ENCODE data around the gene UBXN10. TPM values are rescaled to one million over a fixed set of nuclear protein-coding genes. Genes with fewer than 3 reads are reported as not detected.

UBXN10 gene
- total and polyA plus RNA-seq, 2 experiments from 2014 or later = 0.63 to 1.2 TPM

- Histone ChIP-seq H3K9me3 (ENCODE audit: low read depth) (no peaks in the 10 kb centered on the region), H3K36me3 (replicated peaks; ENCODE audit: insufficient read depth, low read depth) (no peaks in the 10 kb centered on the region), H3K9me2 (replicated peaks; ENCODE audit: insufficient read depth) (no peaks in the 10 kb centered on the region), H3K4me2 (no peak overlapping the region), H3K27ac (no peak overlapping the region), H2AFZ (no peak overlapping the region), H3K79me2 (no peaks in the 10 kb centered on the region), H4K20me1 (ENCODE audit: insufficient read depth, poor library complexity, severe bottlenecking) (no peaks in the 10 kb centered on the region), H3K4me1 (ENCODE audit: insufficient read depth) (peaks cover 21% of the 10 kb centered on the region), H3K4me3 (no peak overlapping the region), H3K27me3 (peaks cover 9% of the 10 kb centered on the region)
- TF ChIP-seq EZH2 (IDR thresholded peaks at IDR 0.05; ENCODE audit: borderline replicate concordance) (no peak), EZH2phosphoT487 (IDR thresholded peaks at IDR 0.05; ENCODE audit: low read depth, severe bottlenecking, unreplicated experiment) (no peak)
- TF ChIP-seq, protein P1, sequence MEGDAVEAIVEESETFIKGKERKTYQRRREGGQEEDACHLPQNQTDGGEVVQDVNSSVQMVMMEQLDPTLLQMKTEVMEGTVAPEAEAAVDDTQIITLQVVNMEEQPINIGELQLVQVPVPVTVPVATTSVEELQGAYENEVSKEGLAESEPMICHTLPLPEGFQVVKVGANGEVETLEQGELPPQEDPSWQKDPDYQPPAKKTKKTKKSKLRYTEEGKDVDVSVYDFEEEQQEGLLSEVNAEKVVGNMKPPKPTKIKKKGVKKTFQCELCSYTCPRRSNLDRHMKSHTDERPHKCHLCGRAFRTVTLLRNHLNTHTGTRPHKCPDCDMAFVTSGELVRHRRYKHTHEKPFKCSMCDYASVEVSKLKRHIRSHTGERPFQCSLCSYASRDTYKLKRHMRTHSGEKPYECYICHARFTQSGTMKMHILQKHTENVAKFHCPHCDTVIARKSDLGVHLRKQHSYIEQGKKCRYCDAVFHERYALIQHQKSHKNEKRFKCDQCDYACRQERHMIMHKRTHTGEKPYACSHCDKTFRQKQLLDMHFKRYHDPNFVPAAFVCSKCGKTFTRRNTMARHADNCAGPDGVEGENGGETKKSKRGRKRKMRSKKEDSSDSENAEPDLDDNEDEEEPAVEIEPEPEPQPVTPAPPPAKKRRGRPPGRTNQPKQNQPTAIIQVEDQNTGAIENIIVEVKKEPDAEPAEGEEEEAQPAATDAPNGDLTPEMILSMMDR (IDR thresholded peaks at IDR 0.05; ENCODE audit: poor library complexity) = no peak
- no peak for DNase-seq (ENCODE audit: low spot score)
- 59% methylated on average over 6 of the region's 6 CpGs for WGBS (ENCODE audit: low lambda C conversion rate, missing lambda C conversion rate)
Measured at GRCh38 chr1:20237646-20238045, 51.8 kb downstream of the UBXN10 start.

DNA sequence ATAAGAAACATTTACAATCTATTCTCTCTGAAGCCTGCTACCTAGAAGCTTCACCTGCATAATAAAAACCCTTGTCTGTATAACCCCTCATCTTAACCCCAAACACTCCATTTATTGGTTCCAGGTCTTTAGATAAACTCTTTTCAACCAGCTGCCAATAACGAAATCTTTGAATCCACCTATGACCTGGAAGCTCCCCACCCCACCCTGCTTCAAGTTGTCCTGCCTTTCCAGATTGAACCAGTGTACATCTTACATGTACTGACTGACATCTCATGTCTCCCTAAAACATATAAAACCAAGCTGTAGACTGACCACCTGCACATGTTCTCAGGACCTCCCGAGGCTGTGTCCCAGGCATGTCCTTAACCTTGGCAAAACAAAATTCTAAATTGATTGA lies 54.1 kb downstream of the UBXN10 start:
- WGBS (ENCODE audit: low lambda C conversion rate, missing lambda C conversion rate) = 74% methylated on average over 2 of the region's 2 CpGs
- TF ChIP-seq, protein P1 (IDR thresholded peaks at IDR 0.05; ENCODE audit: poor library complexity) = no peak
- no peak for TF ChIP-seq EZH2phosphoT487 (IDR thresholded peaks at IDR 0.05; ENCODE audit: low read depth, severe bottlenecking, unreplicated experiment)
- Histone ChIP-seq H3K36me3 (replicated peaks; ENCODE audit: insufficient read depth, low read depth) (no peaks in the 10 kb centered on the region), H3K27ac (no peak overlapping the region), H3K9me3 (ENCODE audit: low read depth) (no peaks in the 10 kb centered on the region), H3K4me1 (ENCODE audit: insufficient read depth) (peaks cover 6% of the 10 kb centered on the region), H3K4me3 (no peak overlapping the region), H2AFZ (no peak overlapping the region), H3K4me2 (no peak overlapping the region), H3K9me2 (replicated peaks; ENCODE audit: insufficient read depth) (no peaks in the 10 kb centered on the region), H4K20me1 (ENCODE audit: insufficient read depth, poor library complexity, severe bottlenecking) (no peaks in the 10 kb centered on the region), H3K27me3 (peaks cover 9% of the 10 kb centered on the region), H3K79me2 (no peaks in the 10 kb centered on the region)
- DNase-seq (ENCODE audit: low spot score) = no peak

DNA sequence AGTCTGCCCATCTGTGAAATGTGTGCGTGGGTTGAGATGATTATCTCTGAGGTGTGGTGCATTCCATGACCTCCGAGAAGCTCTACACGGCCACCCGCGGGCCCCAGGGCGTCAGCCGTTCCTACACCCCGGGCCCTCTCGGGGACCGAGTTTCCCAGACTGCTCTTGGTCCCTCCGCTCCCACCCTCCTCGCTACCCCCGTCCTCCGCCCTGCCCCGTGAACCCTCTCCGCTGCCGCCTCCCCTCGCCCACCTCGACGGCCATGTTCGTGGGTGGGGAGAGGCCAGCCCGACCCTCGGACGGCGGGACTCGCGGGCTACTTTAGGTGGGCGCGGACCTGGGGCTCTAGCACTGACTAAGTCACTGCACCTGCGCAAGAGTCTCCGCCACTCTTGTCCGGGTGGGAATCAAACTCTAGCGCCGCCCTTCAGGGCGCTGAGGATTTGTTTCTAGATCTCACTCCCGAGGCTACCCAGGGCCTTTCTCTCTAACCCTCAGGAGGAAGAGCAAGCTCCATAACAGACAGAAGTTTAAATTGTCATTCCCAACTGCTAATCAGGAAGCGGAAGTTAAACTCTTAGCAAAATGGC lies 57.1 kb downstream of the UBXN10 start:
- 97% methylated on average over 36 of the region's 37 CpGs for WGBS (ENCODE audit: low lambda C conversion rate, missing lambda C conversion rate)
- Histone ChIP-seq H3K79me2 (no peaks in the 10 kb centered on the region), H3K9me2 (replicated peaks; ENCODE audit: insufficient read depth) (no peaks in the 10 kb centered on the region), H3K27me3 (peaks cover 9% of the 10 kb centered on the region), H3K27ac (no peak overlapping the region), H3K4me2 (no peak overlapping the region), H3K4me1 (ENCODE audit: insufficient read depth) (no peaks in the 10 kb centered on the region), H3K36me3 (replicated peaks; ENCODE audit: insufficient read depth, low read depth) (no peaks in the 10 kb centered on the region), H3K9me3 (ENCODE audit: low read depth) (no peaks in the 10 kb centered on the region), H3K4me3 (no peak overlapping the region), H4K20me1 (ENCODE audit: insufficient read depth, poor library complexity, severe bottlenecking) (no peaks in the 10 kb centered on the region), H2AFZ (no peak overlapping the region)
- no peak for DNase-seq (ENCODE audit: low spot score)
- TF ChIP-seq, protein P1 (IDR thresholded peaks at IDR 0.05; ENCODE audit: poor library complexity) = no peak
- TF ChIP-seq EZH2phosphoT487 (IDR thresholded peaks at IDR 0.05; ENCODE audit: low read depth, severe bottlenecking, unreplicated experiment) (no peak), EZH2 (IDR thresholded peaks at IDR 0.05; ENCODE audit: borderline replicate concordance) (no peak)

Other genes with a start within 250 kb of the UBXN10 start
- 170 and 340 TPM in 2 replicates for gene PLA2G2A, start 206.5 kb upstream of the UBXN10 start, total RNA-seq
- gene PLA2G2A, start 206.5 kb upstream of the UBXN10 start, polyA plus RNA-seq = 1,328 and 1,609 TPM in 2 replicates
- gene PLA2G5, start 115.9 kb upstream of the UBXN10 start, total RNA-seq = 10.5 and 24.9 TPM in 2 replicates
- gene PLA2G5, start 115.9 kb upstream of the UBXN10 start, polyA plus RNA-seq = 29.4 and 40.7 TPM in 2 replicates
- gene PLA2G2D, start 66.6 kb upstream of the UBXN10 start, total RNA-seq = not detected in 2 replicates
- gene PLA2G2D, start 66.6 kb upstream of the UBXN10 start, polyA plus RNA-seq = not detected in 2 replicates
- gene PLA2G2F, start 46.8 kb upstream of the UBXN10 start, total RNA-seq = not detected in 2 replicates
- not detected in 2 replicates for gene PLA2G2F, start 46.8 kb upstream of the UBXN10 start, polyA plus RNA-seq
- gene PLA2G2C, start 422 bp downstream of the UBXN10 start, total RNA-seq = not detected in 2 replicates
- not detected in 2 replicates for gene PLA2G2C, start 422 bp downstream of the UBXN10 start, polyA plus RNA-seq
- 0.24 and 0.33 TPM in 2 replicates for gene VWA5B1, start 104.8 kb downstream of the UBXN10 start, total RNA-seq
- 0.35 and 1.1 TPM in 2 replicates for gene VWA5B1, start 104.8 kb downstream of the UBXN10 start, polyA plus RNA-seq